GM21717 (cell line): Measurements from ENCODE around the gene TP53AIP1.

Source experiments
- ATAC-seq: cut with Tn5 transposase; IDR thresholded peaks from one replicate; pipeline ENCODE4 v1.9.1; 2021; ENCODE audit warnings: mild to moderate bottlenecking, moderate library complexity; ENCODE audit not compliant: unreplicated experiment

The TP53AIP1 gene

GRCh38 chr11:128942817-128943427 is at the start of gene TP53AIP1:
TSS of gene TP53AIP1 (minus strand) at chr11:128942871. CDS start at chr11:128937818, 5,053 bp downstream.
- no peak for ATAC-seq

GRCh38 chr11:128988242-128988970 is 45.7 kb upstream of the TP53AIP1 start:
- no peak for ATAC-seq

GRCh38 chr11:128985880-128986279 is 43.2 kb upstream of the TP53AIP1 start:
- ATAC-seq: no peak

- no peak for ATAC-seq
Observed at GRCh38 chr11:128983023-128983422, 40.4 kb upstream of the TP53AIP1 start.

GRCh38 chr11:128981254-128981653 is 38.6 kb upstream of the TP53AIP1 start:
- no peak for ATAC-seq

GRCh38 chr11:128970598-128971190 is 28.0 kb upstream of the TP53AIP1 start:
- no peak for ATAC-seq

GRCh38 chr11:128968916-128969315 is 26.2 kb upstream of the TP53AIP1 start:
- no peak for ATAC-seq

- ATAC-seq: no peak
Observed at GRCh38 chr11:128967578-128967977, 24.9 kb upstream of the TP53AIP1 start.

GRCh38 chr11:128965485-128965884 is 22.8 kb upstream of the TP53AIP1 start:
- peak; percentile 98 for ATAC-seq

- no peak for ATAC-seq
Observed at GRCh38 chr11:128964463-128964930, 21.8 kb upstream of the TP53AIP1 start.

GRCh38 chr11:128963744-128964325 is 21.2 kb upstream of the TP53AIP1 start:
- ATAC-seq: no peak

- no peak for ATAC-seq
Observed at GRCh38 chr11:128962896-128963295, 20.2 kb upstream of the TP53AIP1 start.

- ATAC-seq: no peak
Observed at GRCh38 chr11:128961645-128962044, 19.0 kb upstream of the TP53AIP1 start.

- ATAC-seq: no peak
Observed at GRCh38 chr11:128957202-128957482, 14.5 kb upstream of the TP53AIP1 start.

- ATAC-seq: peak; percentile 61
Observed at GRCh38 chr11:128956401-128957201, 13.9 kb upstream of the TP53AIP1 start.

GRCh38 chr11:128955636-128956035 is 13.0 kb upstream of the TP53AIP1 start:
- ATAC-seq: no peak

- ATAC-seq: no peak
Observed at GRCh38 chr11:128953151-128953550, 10.5 kb upstream of the TP53AIP1 start.

GRCh38 chr11:128949791-128950454 is 7.3 kb upstream of the TP53AIP1 start:
- ATAC-seq: no peak

GRCh38 chr11:128948583-128948982 is 5.9 kb upstream of the TP53AIP1 start:
- no peak for ATAC-seq

GRCh38 chr11:128947773-128948172 is 5.1 kb upstream of the TP53AIP1 start:
- ATAC-seq: no peak
